ENCODE results near the gene MAPKAP1. TPM values are rescaled to one million over a fixed set of nuclear protein-coding genes. Genes with fewer than 3 reads are reported as not detected.

MAPKAP1 gene
- total RNA-seq, 1 experiment from 2014 or later: 203 TPM

DNA sequence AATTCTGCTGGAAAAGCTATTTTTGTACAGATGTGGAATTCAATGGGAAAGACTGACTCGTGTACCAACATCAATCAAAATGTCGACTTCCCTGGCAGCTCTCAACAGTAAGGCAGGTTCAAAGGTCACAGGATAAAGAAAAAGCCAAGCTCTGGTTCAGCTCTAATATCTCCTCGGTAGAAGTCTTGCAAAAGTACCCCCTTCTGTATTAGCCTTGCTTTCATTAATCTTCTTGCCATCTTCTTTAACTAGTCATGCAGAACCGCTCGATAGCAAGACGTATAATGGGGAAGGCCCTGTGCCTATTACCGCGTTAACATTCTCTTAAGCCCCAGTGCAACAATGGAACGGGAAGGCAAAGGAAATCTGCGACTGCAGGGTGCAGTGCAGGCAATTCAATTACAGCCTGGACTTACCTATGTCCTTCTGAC lies 244.1 kb downstream of the MAPKAP1 start:
- DNase-seq (ENCODE audit: low read depth): no peak

DNA sequence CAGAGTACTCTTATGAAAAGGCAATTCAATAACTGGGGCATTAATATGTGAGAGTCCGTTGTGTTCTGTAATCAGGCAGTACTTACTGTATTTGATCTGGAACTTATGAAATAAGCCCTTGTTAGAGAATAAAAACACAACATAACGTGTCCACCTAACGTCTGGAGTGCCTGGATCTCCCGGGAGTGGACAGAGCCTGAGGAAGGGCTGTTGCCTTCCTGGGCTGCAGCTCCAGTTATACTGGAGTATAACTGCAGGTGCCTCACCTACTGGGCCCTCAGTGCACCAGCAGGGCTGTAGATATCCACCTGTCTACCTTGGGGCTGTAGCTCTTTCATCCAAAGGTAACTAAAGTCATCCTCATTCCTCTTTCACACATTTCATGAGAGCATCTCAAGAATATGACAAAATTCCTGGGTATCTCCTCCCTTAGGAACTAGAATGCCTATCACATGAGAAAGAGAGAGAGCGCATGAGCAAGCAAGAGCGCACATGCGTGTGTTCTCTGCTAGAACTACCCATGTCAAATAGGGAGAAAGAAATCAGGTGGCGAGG lies 245.3 kb downstream of the MAPKAP1 start:
- DNase-seq (ENCODE audit: low read depth): no peak

DNA sequence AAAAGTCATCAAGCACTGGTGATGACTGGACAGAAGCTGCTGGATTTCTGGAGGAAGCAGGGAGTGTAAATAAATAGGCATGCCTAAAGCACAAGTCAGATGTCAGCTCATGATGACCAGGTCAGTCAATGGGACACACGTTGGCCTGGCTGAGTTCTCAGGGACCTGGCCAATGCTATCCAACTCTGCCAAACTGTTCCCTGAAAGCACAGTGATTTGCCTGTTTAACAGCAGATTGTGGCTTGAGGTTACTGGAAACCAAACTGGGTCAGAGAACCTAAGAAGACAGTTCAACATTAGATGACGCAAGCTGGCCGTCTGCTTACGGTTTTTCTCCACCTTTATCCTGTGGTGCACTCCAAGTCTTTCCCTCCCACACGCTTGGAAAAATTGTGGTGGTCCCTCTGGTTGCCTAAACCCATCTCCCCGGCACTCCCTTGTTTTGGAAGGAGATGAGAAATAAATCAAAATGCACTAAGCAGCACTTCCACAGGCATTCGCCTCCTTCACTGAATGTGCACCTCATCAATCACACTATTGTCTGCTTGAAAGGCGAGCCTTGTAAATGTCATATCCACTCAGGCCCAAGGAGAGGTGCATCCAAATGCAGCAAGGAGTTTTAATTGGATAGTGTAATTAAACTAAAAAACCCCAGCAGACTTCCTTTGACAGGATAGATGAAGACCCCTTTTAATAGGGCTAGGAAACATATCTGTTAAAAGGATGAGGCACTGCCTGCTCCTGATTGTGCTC lies 245.9 kb downstream of the MAPKAP1 start:
- DNase-seq (ENCODE audit: low read depth): no peak

DNA sequence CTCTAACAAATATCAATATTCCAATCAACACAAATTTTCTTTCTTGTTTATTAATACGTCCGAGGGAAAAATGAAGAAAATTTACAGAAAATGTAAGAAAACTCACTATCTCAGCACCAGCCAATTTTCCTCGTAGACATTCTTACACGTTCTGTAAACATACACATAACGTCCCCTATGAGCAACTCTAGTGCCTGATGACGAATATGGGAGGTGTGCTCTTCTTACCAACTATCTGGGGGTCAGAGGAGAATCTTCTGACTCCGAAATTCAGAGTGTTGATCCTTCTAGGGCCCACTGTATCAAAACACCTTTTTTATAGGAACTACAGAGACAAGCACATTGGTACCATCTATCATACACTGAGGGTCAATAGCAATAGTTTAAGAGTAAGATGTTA lies 246.7 kb downstream of the MAPKAP1 start:
- no peak for DNase-seq (ENCODE audit: low read depth)

DNA sequence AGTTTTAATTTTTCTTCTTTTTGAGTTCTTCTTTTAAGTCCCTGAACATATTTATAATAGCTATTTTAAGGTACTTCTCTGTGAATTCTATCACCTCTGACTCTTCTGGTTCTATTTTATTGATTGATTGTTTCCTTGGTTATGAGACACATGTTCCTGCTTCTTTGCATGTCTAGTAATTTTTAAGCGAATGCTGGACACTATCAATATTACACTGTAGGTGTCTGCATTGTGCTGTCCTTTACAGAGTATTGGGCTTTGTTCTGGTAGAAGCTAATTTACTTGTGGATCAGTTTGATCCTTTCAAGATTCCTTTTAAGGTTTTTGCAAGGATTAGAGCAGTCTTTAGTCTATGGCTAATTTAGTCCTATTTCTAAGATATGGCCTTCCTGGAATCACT lies 249.7 kb downstream of the MAPKAP1 start:
- no peak for DNase-seq (ENCODE audit: low read depth)

DNA sequence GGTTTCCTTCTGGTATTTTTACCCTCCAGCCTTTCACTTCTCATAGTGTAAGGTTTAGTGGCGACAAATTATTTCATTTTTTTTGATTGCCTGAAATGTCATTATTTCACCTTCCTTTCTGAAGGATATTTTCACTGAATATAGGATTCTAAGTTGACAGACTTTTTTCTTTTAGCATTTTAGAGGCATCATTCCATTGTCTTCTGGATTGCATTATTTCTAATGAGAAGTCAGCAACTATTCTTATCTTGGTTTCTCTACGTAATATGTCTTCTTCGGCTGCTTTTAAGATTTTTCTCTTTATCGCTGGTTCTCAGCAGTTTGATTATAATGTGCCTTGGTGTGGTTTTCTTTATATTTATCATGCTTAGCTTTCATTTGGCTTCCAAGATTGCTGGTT lies 251.1 kb downstream of the MAPKAP1 start:
- DNase-seq (ENCODE audit: low read depth): no peak

DNA sequence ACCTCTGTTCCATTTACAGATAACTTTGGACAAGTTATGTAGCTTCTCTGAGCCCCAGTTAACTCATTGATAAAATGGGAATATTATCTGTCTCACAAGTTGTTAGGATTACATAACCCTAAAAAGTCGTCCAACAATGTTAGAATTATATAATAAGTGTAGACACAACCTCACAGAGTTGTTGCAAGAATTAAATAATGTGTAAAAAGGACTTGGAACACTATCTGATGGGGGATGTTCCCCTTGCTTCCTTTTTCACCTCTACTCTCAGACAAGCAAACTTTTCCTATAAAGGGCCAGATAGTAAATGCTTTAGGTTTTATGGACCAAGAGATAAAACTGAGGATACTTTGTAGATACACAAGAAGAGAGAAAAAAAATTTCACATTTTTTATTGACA lies 251.9 kb downstream of the MAPKAP1 start:
- DNase-seq (ENCODE audit: low read depth): no peak

DNA sequence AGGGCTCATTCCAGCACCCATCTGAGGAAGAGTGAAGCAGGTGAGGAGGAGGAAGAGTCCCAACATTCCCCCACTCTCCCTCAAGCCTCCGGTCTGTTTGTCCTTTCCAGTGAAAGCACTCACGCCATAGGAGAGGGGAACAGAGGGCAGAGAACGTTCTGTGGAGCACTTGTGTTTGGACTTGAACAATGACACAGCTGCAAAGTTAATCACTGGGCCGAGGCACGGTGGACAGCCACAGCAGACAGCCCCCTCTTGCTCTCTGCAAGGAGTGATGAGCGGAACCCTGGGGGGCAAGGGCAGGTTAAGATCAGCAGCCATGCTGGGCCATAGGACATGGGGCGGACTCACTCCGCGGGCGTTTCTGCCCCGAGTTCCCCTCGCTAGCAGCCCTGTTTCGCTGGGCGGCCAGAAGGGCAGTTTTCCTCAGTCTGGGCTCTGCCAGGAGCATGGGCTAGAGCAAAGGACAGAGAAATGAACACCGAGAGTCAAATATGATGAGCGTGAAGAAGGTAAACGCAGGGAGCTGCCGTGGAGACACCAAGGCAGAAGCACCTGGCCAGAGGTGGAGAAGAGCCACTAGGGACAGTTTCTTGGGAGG lies 259.7 kb downstream of the MAPKAP1 start:
- DNase-seq (ENCODE audit: low read depth): no peak

DNA sequence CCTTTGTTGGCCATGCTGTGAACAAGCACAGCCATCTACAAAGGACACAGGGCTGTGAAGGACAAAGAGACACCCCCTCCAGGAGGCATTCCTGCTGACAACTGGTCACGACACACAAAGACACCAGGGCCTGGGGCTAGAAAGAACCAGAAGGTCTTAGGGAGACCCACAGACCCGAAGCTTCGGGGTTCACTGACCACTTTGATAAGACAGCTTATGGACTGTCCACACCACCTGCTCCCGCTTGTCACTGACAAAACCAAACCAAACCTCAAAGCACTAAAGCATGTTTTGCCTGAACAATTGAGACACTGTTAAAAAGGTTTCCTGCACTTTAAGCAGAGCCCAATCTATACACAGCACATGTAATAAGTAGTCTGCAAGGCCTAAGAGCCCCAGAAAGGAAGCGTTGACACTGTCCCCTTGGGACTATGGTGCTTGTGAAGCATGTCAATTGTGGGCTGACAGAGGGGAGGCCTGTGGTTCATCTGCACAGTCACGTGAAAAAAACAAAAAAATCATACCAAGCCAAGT lies 260.4 kb downstream of the MAPKAP1 start:
- DNase-seq (ENCODE audit: low read depth): no peak

DNA sequence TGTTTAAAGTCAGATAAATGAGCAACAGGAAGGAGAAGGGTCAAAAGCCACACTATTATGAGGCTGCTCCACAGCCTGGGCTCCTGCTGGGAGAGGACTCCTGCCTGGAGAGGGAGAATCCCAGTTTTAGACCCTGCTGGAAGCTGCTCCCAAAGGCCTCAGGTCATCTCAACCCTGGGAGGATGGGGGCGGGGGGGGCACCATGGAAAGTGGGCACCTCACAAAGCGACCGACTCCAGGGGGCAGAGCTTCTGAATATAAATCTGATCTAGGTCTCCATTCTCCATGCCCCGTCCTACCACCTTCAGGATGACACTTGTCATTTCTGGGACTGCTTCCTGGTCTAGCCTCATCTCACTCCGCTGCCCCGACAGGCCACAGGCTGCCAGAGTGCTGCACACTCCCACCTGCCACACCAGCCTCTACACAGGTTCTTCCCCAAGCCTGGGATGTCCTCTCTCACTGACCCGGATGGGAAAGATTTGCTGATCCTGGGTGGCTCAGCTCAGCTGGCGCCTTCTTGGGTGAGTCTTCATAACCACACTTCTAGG lies 262.0 kb downstream of the MAPKAP1 start:
- DNase-seq (ENCODE audit: low read depth): no peak

DNA sequence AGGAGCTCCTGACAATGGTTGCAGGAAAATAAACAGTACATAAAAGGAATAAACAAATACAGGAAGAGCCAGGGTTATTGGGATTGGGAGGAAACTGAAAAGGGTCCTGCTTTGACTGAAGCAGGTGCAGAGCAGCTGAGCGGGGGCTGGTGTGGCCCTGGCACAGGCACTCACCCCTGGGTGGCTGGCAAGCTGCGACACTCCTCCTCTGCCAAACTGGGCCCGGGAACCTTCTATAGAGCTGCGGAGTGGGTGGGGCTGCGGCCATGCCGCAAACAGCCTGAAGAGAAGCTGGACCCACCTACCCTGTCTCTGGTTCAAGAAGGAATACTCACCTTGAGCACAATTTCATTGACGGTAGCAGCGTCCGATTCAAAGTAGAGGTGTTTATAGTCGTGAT lies 262.8 kb downstream of the MAPKAP1 start:
- no peak for DNase-seq (ENCODE audit: low read depth)

DNA sequence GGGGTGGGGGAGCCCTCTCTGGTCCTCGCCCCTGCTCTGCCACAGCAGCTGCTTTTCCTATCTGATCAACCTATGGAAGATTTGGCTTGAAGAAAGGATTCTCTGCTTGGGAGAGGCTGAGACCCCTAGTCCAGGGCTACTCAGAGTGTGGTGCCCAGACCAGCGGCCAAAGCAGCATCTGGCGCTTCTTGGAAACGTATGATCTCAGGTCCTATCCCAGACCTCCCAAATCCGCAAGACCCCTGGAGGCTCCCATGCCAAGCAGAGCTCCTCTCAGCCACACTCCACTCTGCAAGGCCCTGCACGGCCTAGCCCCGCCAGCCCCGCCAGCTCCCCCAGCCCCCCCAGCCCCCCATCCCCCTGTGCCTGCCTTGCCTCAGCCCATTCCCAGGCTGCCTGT lies 263.6 kb downstream of the MAPKAP1 start:
- DNase-seq (ENCODE audit: low read depth): no peak

DNA sequence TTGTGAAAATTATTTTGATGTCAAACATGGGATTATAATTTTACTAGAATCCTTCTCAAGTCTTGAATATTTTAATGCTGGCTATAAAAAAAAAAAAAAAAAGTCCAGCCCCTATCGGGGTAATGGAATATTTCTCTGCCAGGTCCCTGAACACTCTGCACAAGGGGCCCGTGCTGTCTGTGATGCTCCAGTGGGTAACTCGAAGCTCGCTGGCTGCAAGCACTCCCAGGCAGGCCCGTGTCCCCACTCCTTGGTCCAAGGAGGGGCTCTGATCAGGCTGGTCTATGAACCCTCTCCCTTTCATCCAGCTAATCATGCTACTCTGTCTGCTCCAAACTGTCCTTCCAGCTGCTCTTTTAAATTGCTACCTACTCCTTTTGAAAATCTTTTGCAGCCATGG lies 264.6 kb downstream of the MAPKAP1 start:
- no peak for DNase-seq (ENCODE audit: low read depth)

DNA sequence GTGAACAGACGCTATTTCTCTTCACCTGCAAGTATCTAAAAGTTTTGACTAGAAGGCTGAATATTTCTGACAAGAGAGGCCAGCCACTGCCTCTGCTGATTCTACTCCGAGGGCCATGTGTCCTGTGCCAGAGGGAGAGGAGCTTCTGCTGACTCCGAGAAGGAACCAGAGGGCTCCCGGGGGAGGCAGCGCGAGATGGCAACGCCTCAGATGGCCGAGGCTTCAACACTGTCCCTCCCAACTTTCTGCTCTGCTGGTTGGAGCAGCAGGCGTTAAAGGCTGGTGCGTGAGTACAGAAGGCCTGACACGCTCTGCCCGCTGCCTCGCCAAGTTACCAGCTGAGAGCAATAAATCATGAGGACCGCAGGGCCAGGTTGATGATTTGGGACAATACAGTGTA lies 266.6 kb downstream of the MAPKAP1 start:
- DNase-seq (ENCODE audit: low read depth): no peak

DNA sequence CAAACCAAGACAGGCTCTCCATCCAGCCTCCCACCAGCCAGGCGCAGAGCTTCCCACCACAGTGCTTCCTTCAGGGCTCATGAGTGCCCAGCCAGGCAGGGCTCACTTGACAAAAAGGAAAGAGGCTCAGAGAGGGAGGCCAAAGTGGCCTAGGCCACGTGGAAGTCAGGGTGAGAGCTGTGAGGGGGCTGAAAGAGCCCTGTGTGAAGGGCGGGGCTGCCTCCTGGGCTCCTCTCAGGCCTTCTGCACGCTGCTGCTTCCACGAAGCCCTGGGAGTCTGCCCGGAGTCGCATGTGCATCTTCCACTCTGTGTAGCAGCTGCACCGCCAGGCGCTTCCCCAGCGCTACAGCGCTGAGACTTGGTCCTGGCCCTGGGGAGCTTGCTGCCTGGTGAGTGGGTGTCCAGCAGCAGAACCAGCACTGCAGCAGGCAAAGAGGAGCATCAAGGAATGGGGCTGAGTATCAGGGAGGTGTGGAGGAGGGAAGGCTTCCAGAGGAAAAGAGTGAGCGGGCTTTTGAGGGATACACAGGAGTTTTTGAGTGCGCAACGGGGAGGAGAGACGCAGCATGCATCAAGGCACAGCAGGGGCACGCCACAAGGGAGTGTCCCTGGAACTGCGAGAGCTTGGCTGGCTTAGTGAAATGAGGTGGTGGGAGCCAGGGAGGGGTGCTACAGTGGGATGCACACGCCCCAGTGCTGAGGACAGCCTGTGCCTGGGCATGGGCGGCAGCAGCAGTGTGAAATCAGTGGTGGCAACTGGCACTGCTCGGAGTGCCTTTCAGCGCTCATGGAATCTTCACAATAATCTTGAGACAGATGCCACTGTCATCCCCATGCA lies 267.4 kb downstream of the MAPKAP1 start:
- DNase-seq (ENCODE audit: low read depth): no peak

DNA sequence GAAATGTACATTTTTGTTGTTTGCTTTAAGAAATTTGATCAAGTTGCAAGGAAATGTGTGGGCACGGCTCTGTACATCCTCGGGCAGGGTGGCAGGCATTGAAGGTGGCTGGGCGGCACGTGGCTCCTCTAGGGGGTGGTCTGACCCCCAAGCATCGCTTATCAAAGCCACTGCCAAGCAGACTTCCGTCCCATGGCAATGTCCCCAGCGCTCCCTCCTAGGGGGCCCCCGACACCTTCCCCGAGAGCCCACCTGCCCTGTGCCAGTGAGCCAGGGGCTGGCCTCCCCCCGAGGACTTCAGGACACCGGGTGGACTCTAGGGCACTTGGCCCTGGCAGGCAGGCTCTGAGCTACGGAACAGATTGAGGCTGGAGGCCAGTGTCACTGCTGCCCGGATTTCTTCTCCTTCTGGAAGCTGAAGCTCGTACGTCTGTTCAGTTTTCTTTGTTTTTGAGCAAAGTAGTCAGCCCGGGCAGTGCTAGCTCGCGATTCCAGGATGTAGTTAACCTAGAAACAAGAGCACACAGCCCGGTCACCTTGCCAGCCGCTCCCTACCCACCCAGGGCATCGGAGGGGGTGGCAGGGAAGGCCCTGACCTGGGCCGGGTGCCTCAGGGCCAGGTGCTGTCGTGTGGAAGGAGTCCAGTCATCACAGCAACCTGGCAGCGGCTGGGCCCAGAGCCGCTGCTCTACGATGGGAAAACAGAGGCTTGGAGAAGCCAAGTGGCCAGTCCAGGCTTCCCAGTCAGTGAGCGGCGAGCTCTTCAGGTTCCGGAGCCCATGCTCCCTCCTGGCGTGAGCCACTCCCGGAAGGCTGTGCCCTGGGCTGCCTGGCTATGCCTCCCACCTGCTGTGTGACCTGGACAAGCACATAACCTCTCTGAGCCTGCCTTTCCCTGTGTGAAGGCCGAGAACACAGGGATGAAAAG lies 268.2 kb downstream of the MAPKAP1 start:
- DNase-seq (ENCODE audit: low read depth): no peak

DNA sequence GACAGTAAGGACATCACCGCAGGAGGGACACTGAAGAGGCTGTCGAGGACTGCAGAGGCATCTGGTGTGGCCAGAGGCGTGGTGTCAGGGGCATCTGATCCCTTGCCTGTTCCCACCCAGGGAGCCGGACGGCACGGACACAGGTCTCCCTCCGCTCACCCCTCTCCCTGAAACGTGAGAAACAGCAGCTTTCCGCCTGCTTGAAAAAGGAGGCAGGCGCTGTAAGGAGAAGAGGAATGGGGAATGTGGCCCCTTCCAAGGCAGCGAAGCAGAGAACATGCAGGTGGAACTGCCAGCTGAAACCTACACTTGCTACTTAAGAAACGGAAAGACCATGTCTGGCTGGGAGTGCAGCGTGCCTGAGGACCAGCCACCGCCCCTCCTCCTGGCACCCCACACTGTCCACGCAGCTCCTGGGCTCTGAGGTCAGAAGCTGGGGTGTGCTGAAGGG lies 269.2 kb downstream of the MAPKAP1 start:
- no peak for DNase-seq (ENCODE audit: low read depth)

DNA sequence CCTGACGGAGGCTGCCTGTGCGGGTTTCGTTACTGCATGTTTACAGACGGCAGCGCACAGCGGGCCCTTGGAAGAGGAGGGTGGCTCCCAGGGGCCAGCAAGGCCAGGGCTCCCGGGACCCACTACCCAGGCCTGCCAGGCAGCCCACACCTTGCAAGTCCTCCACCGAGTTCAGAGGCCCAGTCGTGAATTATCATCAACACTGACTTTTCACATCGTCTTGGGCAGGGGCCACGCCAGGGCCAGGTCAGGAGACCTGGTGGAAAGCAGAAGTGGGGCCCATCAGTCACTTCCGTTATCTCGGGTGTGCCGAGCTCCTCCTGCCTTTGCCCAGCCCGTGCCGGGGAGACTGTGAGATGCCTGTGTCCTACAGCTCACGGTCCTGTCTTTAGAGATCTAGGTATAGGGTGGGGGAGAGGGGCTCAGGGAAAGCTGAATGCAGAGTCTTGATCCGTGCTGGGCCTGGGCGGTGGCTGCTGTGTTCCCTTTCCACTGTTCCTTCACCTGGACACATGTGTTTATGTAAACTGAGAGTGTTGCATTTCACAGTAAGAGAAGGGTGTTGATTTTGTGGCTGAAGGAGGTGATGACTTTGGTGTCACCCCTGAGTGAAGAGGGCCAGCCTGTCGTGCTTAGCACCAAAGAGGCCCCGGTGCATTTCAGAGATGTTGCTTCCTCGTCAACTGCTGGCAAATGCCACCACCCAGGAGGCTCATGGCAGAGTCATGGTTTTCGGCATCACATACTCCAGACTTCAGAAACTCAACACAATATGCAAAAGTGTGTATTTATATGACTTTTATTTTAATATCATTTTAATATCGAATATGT lies 270.2 kb downstream of the MAPKAP1 start:
- DNase-seq (ENCODE audit: low read depth): no peak

Data from HT1080 (cell line).